Measurements from ENCODE around the gene ZNF606. TPM values are rescaled to one million over a fixed set of nuclear protein-coding genes. Genes with fewer than 3 reads are reported as not detected.
A peak's percentile ranks its signal among the peaks of the same experiment; 100 is the strongest.

Gene ZNF606
- total RNA-seq, 1 experiment from 2014 or later: 16.1 TPM

- CTCF ChIA-PET: interaction anchor here (0.6 kb wide), 1 partner anchor 32 kb away, joined by 3 read pairs; no protein-coding TSS in a partner anchor
- POLR2A ChIA-PET: no interaction called here
- DNase-seq (ENCODE audit: low read depth, low spot score) (peak; percentile 84), ATAC-seq (peak; percentile 99)
- peak within 1 kb of the TSS; percentile 78 for H3K27ac ChIP-seq (ENCODE audit: low read length)
- H3K36me3 ChIP-seq (ENCODE audit: control insufficient read depth, insufficient read depth, low read length): no peaks in the 10 kb centered on the region
- H3K9me3 ChIP-seq (ENCODE audit: control insufficient read depth, insufficient read depth, low read depth, low read length): peaks cover 45% of the 10 kb centered on the region
- peak; percentile 66; the same call in 1 of the 2 replicates for TF ChIP-seq SIN3A (IDR thresholded peaks at IDR 0.05; ENCODE audit: borderline replicate concordance, insufficient read depth, low read depth, low read length)
- no peak for TF ChIP-seq REST (IDR thresholded peaks at IDR 0.05; ENCODE audit: insufficient read depth in 1 of 2, low read depth in 2 of 2, low read length in 1 of 2)
- no peak; the same call in 1 of the 2 replicates for TF ChIP-seq TCF7L2 (IDR thresholded peaks at IDR 0.05; ENCODE audit: low read depth, low read length)
- peak; percentile 88 for TF ChIP-seq CTCF (IDR thresholded peaks at IDR 0.05)
- peak; percentile 76 for TF ChIP-seq POLR2AphosphoS5 (IDR thresholded peaks at IDR 0.05; ENCODE audit: low read depth, low read length)
- no peaks in the 10 kb centered on the region for H3K4me1 ChIP-seq (ENCODE audit: control insufficient read depth, insufficient read depth, low read length)
- H3K4me3 ChIP-seq (ENCODE audit: low read depth in 2 of 2, low read length in 2 of 2): peak within 1 kb of the TSS; percentile 88 to 90
- intact Hi-C loops (cut with micrococcal nuclease; ENCODE audit: unreplicated experiment): no loop called here
- H3K27me3 ChIP-seq (ENCODE audit: control insufficient read depth, insufficient read depth, low read length): no peaks in the 10 kb centered on the region
- in situ Hi-C loops (cut with HindIII; ENCODE audit: low pct_unique_long_range_greater_than_20kb, low sequenced_read_pairs): no loop called here
- no TSS peak for BruUV-seq (replicated peaks)
These were observed 55.0 kb downstream of the ZNF606 start, which contains the start of gene ZNF256 for GRCh38 chr19:57947419-57948134. Gene ZNF256 (minus strand): TSS chr19:57947706. CDS start chr19:57947474, 232 bp downstream.

- peak overlapping the region; percentile 88 to 90 for H3K4me3 ChIP-seq (ENCODE audit: low read depth in 2 of 2, low read length in 2 of 2)
- CTCF ChIA-PET: no interaction called here
- H3K9me3 ChIP-seq (ENCODE audit: control insufficient read depth, insufficient read depth, low read depth, low read length): peaks cover 51% of the 10 kb centered on the region
- no peaks in the 10 kb centered on the region for H3K27me3 ChIP-seq (ENCODE audit: control insufficient read depth, insufficient read depth, low read length)
- no peaks in the 10 kb centered on the region for H3K4me1 ChIP-seq (ENCODE audit: control insufficient read depth, insufficient read depth, low read length)
- peak overlapping the region; percentile 78 for H3K27ac ChIP-seq (ENCODE audit: low read length)
- intact Hi-C loops (cut with micrococcal nuclease; ENCODE audit: unreplicated experiment) (no loop called here), in situ Hi-C loops (cut with HindIII; ENCODE audit: low pct_unique_long_range_greater_than_20kb, low sequenced_read_pairs) (no loop called here)
- BruUV-seq (replicated peaks): no TSS peak
- TF ChIP-seq SIN3A (IDR thresholded peaks at IDR 0.05; ENCODE audit: borderline replicate concordance, insufficient read depth, low read depth, low read length) (no peak), REST (IDR thresholded peaks at IDR 0.05; ENCODE audit: insufficient read depth in 1 of 2, low read depth in 2 of 2, low read length in 1 of 2) (no peak), POLR2AphosphoS5 (IDR thresholded peaks at IDR 0.05; ENCODE audit: low read depth, low read length) (no peak), CTCF (IDR thresholded peaks at IDR 0.05) (no peak), TCF7L2 (IDR thresholded peaks at IDR 0.05; ENCODE audit: low read depth, low read length) (no peak)
- ATAC-seq (peak; percentile 22), DNase-seq (ENCODE audit: low read depth, low spot score) (no peak)
- H3K36me3 ChIP-seq (ENCODE audit: control insufficient read depth, insufficient read depth, low read length): no peaks in the 10 kb centered on the region
- POLR2A ChIA-PET: no interaction called here
These were observed 55.6 kb downstream of the ZNF606 start for GRCh38 chr19:57947088-57947418.

All from Panc1 (cell line).